ENCODE results near the gene ADGRD1.

The ADGRD1 gene

DNA sequence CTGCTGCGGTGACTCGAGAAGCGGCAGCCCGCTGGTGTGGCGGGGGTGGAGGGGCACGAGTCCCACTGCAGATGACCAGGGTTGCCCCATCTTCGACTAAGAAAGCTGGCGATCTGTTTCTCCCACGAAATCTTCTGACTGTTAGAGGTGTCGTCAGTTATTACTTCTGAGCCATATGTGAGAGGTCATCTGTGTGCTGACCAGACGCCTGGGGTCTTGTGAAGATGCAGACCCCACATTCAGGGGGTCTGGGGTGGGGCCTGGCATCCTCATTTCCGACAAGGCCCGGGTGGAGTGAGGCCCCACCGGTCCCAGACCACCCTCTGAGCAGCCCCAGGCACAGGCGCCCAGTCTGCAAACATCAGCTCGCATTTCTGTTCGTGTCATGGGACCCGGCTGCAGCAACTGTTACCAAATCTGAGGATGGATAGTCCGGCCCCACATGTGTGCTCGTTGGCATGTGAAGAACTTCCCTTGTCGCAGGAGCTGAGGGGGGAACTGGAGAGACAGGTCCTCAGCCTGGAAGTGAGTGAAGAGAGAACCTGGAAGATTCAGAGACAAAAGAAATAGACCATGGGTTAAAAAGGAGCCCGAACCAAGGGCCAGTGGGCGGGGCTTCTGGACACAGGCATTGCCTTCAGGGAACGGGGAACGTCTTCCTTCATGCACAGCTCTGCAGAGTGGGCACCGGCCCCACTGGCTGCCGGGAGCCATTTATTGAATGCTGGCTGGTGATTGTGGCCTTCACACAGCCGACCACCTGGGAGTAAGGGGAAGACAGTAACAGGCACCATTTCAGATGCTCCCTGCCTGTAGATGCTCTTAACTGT lies 135.2 kb downstream of the ADGRD1 start:
- Histone ChIP-seq H3K79me2 (ENCODE audit: insufficient read depth, low read length) (no peaks in the 10 kb centered on the region), H4K20me1 (ENCODE audit: insufficient read depth, low read length) (no peaks in the 10 kb centered on the region; the same call in none of the 2 replicates), H3K4me2 (ENCODE audit: insufficient read depth, low read length) (no peak overlapping the region), H2AFZ (ENCODE audit: low read depth, low read length) (no peak overlapping the region), H3K27me3 (ENCODE audit: insufficient read depth, low read length, poor library complexity) (peaks cover 8% of the 10 kb centered on the region), H3K4me1 (ENCODE audit: insufficient read depth, low read length) (peaks cover 7% of the 10 kb centered on the region; the same call in 1 of the 2 replicates), H3K36me3 (ENCODE audit: insufficient read depth, low read length) (no peaks in the 10 kb centered on the region), H3K9ac (ENCODE audit: low read depth, low read length) (no peak overlapping the region), H3K4me3 (ENCODE audit: low read depth in 1 of 2, low read length in 2 of 2) (no peak overlapping the region), H3K9me3 (ENCODE audit: insufficient read depth, low read length, severe bottlenecking) (no peaks in the 10 kb centered on the region), H3K27ac (ENCODE audit: low read length) (no peak overlapping the region)
- peak; percentile 1 for DNase-seq
- ATAC-seq (ENCODE audit: insufficient read depth, low read depth) = no peak
- TF ChIP-seq, protein P1, sequence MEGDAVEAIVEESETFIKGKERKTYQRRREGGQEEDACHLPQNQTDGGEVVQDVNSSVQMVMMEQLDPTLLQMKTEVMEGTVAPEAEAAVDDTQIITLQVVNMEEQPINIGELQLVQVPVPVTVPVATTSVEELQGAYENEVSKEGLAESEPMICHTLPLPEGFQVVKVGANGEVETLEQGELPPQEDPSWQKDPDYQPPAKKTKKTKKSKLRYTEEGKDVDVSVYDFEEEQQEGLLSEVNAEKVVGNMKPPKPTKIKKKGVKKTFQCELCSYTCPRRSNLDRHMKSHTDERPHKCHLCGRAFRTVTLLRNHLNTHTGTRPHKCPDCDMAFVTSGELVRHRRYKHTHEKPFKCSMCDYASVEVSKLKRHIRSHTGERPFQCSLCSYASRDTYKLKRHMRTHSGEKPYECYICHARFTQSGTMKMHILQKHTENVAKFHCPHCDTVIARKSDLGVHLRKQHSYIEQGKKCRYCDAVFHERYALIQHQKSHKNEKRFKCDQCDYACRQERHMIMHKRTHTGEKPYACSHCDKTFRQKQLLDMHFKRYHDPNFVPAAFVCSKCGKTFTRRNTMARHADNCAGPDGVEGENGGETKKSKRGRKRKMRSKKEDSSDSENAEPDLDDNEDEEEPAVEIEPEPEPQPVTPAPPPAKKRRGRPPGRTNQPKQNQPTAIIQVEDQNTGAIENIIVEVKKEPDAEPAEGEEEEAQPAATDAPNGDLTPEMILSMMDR (IDR thresholded peaks at IDR 0.05; ENCODE audit: borderline replicate concordance, extremely low read depth, low read length, poor library complexity, severe bottlenecking) = no peak
- TF ChIP-seq EZH2 (IDR thresholded peaks at IDR 0.05; ENCODE audit: borderline replicate concordance, low read depth, low read length, severe bottlenecking) = no peak

- DNase-seq = no peak
- no peaks in the 10 kb centered on the region for H3K9me3 ChIP-seq (ENCODE audit: insufficient read depth, low read length, severe bottlenecking)
- no peak for TF ChIP-seq EZH2 (IDR thresholded peaks at IDR 0.05; ENCODE audit: borderline replicate concordance, low read depth, low read length, severe bottlenecking)
- TF ChIP-seq, protein P1 (IDR thresholded peaks at IDR 0.05; ENCODE audit: borderline replicate concordance, extremely low read depth, low read length, poor library complexity, severe bottlenecking) = no peak
- H3K4me3 ChIP-seq (ENCODE audit: low read depth in 1 of 2, low read length in 2 of 2) = no peak overlapping the region
- no peak overlapping the region for H3K4me2 ChIP-seq (ENCODE audit: insufficient read depth, low read length)
- H3K79me2 ChIP-seq (ENCODE audit: insufficient read depth, low read length) = no peaks in the 10 kb centered on the region
- no peak overlapping the region for H3K9ac ChIP-seq (ENCODE audit: low read depth, low read length)
- H4K20me1 ChIP-seq (ENCODE audit: insufficient read depth, low read length) = no peaks in the 10 kb centered on the region; the same call in none of the 2 replicates
- no peaks in the 10 kb centered on the region for H3K36me3 ChIP-seq (ENCODE audit: insufficient read depth, low read length)
- ATAC-seq (ENCODE audit: insufficient read depth, low read depth) = no peak
- no peak overlapping the region for H2AFZ ChIP-seq (ENCODE audit: low read depth, low read length)
- H3K27ac ChIP-seq (ENCODE audit: low read length) = no peak overlapping the region
- H3K4me1 ChIP-seq (ENCODE audit: insufficient read depth, low read length) = peaks cover 7% of the 10 kb centered on the region; the same call in 1 of the 2 replicates
- peaks cover 8% of the 10 kb centered on the region for H3K27me3 ChIP-seq (ENCODE audit: insufficient read depth, low read length, poor library complexity)
These were observed 136.0 kb downstream of the ADGRD1 start for GRCh38 chr12:131089531-131090273.

- H3K79me2 ChIP-seq (ENCODE audit: insufficient read depth, low read length) = no peaks in the 10 kb centered on the region
- no peak overlapping the region for H3K27ac ChIP-seq (ENCODE audit: low read length)
- DNase-seq = no peak
- H3K4me3 ChIP-seq (ENCODE audit: low read depth in 1 of 2, low read length in 2 of 2) = no peak overlapping the region
- no peaks in the 10 kb centered on the region for H3K9me3 ChIP-seq (ENCODE audit: insufficient read depth, low read length, severe bottlenecking)
- H3K36me3 ChIP-seq (ENCODE audit: insufficient read depth, low read length) = no peaks in the 10 kb centered on the region
- H2AFZ ChIP-seq (ENCODE audit: low read depth, low read length) = no peak overlapping the region
- H3K27me3 ChIP-seq (ENCODE audit: insufficient read depth, low read length, poor library complexity) = peaks cover 8% of the 10 kb centered on the region
- no peak overlapping the region for H3K9ac ChIP-seq (ENCODE audit: low read depth, low read length)
- ATAC-seq (ENCODE audit: insufficient read depth, low read depth) = no peak
- TF ChIP-seq EZH2 (IDR thresholded peaks at IDR 0.05; ENCODE audit: borderline replicate concordance, low read depth, low read length, severe bottlenecking) = no peak
- TF ChIP-seq, protein P1 (IDR thresholded peaks at IDR 0.05; ENCODE audit: borderline replicate concordance, extremely low read depth, low read length, poor library complexity, severe bottlenecking) = no peak
- peaks cover 7% of the 10 kb centered on the region; the same call in 1 of the 2 replicates for H3K4me1 ChIP-seq (ENCODE audit: insufficient read depth, low read length)
- H3K4me2 ChIP-seq (ENCODE audit: insufficient read depth, low read length) = no peak overlapping the region
- H4K20me1 ChIP-seq (ENCODE audit: insufficient read depth, low read length) = no peaks in the 10 kb centered on the region; the same call in none of the 2 replicates
These were observed 136.8 kb downstream of the ADGRD1 start for GRCh38 chr12:131090274-131091210.

Data from DND-41 (cell line).